ENCODE data around the gene CTSL. TPM values are rescaled to one million over a fixed set of nuclear protein-coding genes. Genes with fewer than 3 reads are reported as not detected.

The CTSL gene
- total RNA-seq, 1 experiment from 2014 or later, result 32.2 TPM

- H3K9me3 Mint-ChIP-seq (ENCODE audit: low read depth, unreplicated experiment), result no peaks in the 10 kb centered on the region
- intact Hi-C loops (cut with micrococcal nuclease; ENCODE audit: unreplicated experiment), result no loop called here
- DNase-seq, result no peak
- H3K27ac Mint-ChIP-seq (ENCODE audit: unreplicated experiment), result no peak overlapping the region
- H3K4me3 Mint-ChIP-seq (ENCODE audit: low read depth, unreplicated experiment), result no peak overlapping the region
- H3K36me3 Mint-ChIP-seq (ENCODE audit: insufficient read depth, unreplicated experiment), result peaks cover 39% of the 10 kb centered on the region
- H3K4me1 Mint-ChIP-seq (ENCODE audit: low read depth, unreplicated experiment), result no peaks in the 10 kb centered on the region
- H3K27me3 Mint-ChIP-seq (ENCODE audit: unreplicated experiment), result no peaks in the 10 kb centered on the region
- no TSS peak for BruUV-seq (replicated peaks)
- CTCF ChIA-PET, result interaction anchor here (0.6 kb wide), 1 partner anchor 108 kb away, joined by 4 read pairs; no protein-coding TSS in a partner anchor
- TF ChIP-seq, protein P1, sequence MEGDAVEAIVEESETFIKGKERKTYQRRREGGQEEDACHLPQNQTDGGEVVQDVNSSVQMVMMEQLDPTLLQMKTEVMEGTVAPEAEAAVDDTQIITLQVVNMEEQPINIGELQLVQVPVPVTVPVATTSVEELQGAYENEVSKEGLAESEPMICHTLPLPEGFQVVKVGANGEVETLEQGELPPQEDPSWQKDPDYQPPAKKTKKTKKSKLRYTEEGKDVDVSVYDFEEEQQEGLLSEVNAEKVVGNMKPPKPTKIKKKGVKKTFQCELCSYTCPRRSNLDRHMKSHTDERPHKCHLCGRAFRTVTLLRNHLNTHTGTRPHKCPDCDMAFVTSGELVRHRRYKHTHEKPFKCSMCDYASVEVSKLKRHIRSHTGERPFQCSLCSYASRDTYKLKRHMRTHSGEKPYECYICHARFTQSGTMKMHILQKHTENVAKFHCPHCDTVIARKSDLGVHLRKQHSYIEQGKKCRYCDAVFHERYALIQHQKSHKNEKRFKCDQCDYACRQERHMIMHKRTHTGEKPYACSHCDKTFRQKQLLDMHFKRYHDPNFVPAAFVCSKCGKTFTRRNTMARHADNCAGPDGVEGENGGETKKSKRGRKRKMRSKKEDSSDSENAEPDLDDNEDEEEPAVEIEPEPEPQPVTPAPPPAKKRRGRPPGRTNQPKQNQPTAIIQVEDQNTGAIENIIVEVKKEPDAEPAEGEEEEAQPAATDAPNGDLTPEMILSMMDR (IDR thresholded peaks at IDR 0.05; ENCODE audit: unreplicated experiment), result no peak
Observed at GRCh38 chr9:87706066-87706739, 19.7 kb upstream of the CTSL start.

DNA sequence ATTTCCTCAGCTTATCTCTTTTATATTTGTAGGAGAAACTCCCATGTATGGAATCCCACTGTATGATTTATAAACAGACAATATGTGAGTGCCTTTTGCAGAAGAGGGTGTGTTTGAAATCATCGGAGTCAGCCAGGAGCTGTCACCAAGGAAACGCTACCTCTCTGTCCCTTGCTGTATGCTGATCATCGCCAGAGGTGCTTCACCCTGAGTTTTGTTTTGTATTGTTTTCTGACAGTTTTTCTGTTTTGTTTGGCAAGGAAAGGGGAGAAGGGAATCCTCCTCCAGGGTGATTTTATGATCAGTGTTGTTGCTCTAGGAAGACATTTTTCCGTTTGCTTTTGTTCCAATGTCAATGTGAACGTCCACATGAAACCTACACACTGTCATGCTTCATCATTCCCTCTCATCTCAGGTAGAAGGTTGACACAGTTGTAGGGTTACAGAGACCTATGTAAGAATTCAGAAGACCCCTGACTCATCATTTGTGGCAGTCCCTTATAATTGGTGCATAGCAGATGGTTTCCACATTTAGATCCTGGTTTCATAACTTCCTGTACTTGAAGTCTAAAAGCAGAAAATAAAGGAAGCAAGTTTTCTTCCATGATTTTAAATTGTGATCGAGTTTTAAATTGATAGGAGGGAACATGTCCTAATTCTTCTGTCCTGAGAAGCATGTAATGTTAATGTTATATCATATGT lies 18.0 kb upstream of the CTSL start:
- TF ChIP-seq, protein P1 (IDR thresholded peaks at IDR 0.05; ENCODE audit: unreplicated experiment), result no peak
- no peaks in the 10 kb centered on the region for H3K9me3 Mint-ChIP-seq (ENCODE audit: low read depth, unreplicated experiment)
- H3K27ac Mint-ChIP-seq (ENCODE audit: unreplicated experiment), result no peak overlapping the region
- intact Hi-C loops (cut with micrococcal nuclease; ENCODE audit: unreplicated experiment), result no loop called here
- no peak overlapping the region for H3K4me3 Mint-ChIP-seq (ENCODE audit: low read depth, unreplicated experiment)
- H3K27me3 Mint-ChIP-seq (ENCODE audit: unreplicated experiment), result no peaks in the 10 kb centered on the region
- peaks cover 6% of the 10 kb centered on the region for H3K4me1 Mint-ChIP-seq (ENCODE audit: low read depth, unreplicated experiment)
- BruUV-seq (replicated peaks), result TSS peak; percentile 50
- DNase-seq, result no peak
- peaks cover 27% of the 10 kb centered on the region for H3K36me3 Mint-ChIP-seq (ENCODE audit: insufficient read depth, unreplicated experiment)
- CTCF ChIA-PET, result no interaction called here

- intact Hi-C loops (cut with micrococcal nuclease; ENCODE audit: unreplicated experiment), result no loop called here
- CTCF ChIA-PET, result no interaction called here
- peaks cover 29% of the 10 kb centered on the region for H3K36me3 Mint-ChIP-seq (ENCODE audit: insufficient read depth, unreplicated experiment)
- H3K27ac Mint-ChIP-seq (ENCODE audit: unreplicated experiment), result no peak overlapping the region
- no peak overlapping the region for H3K4me3 Mint-ChIP-seq (ENCODE audit: low read depth, unreplicated experiment)
- BruUV-seq (replicated peaks), result no TSS peak
- DNase-seq, result no peak
- peaks cover 11% of the 10 kb centered on the region for H3K4me1 Mint-ChIP-seq (ENCODE audit: low read depth, unreplicated experiment)
- H3K9me3 Mint-ChIP-seq (ENCODE audit: low read depth, unreplicated experiment), result no peaks in the 10 kb centered on the region
- TF ChIP-seq, protein P1 (IDR thresholded peaks at IDR 0.05; ENCODE audit: unreplicated experiment), result no peak
- H3K27me3 Mint-ChIP-seq (ENCODE audit: unreplicated experiment), result no peaks in the 10 kb centered on the region
Observed at GRCh38 chr9:87708546-87708945, 17.4 kb upstream of the CTSL start.

GRCh38 chr9:87708986-87709728 lies 16.8 kb upstream of the CTSL start:
- CTCF ChIA-PET, result interaction anchor here (0.6 kb wide), 1 partner anchor 129 kb away, joined by 4 read pairs; no protein-coding TSS in a partner anchor
- TF ChIP-seq, protein P1 (IDR thresholded peaks at IDR 0.05; ENCODE audit: unreplicated experiment), result no peak
- intact Hi-C loops (cut with micrococcal nuclease; ENCODE audit: unreplicated experiment), result no loop called here
- Mint-ChIP-seq H3K4me1 (ENCODE audit: low read depth, unreplicated experiment) (peaks cover 12% of the 10 kb centered on the region), H3K9me3 (ENCODE audit: low read depth, unreplicated experiment) (no peaks in the 10 kb centered on the region), H3K27me3 (ENCODE audit: unreplicated experiment) (no peaks in the 10 kb centered on the region), H3K36me3 (ENCODE audit: insufficient read depth, unreplicated experiment) (peaks cover 29% of the 10 kb centered on the region), H3K4me3 (ENCODE audit: low read depth, unreplicated experiment) (no peak overlapping the region), H3K27ac (ENCODE audit: unreplicated experiment) (no peak overlapping the region)
- no TSS peak for BruUV-seq (replicated peaks)
- DNase-seq, result no peak

Data from Calu3 (cell line).